Superior temporal gyrus (tissue), 1 donor: ENCODE results near the gene CEP120.
"Not testable (repeated sequence)": the region's sequence is repeated elsewhere in the genome, so short reads cannot be mapped to it uniquely, and the experiment has no call there.

Experiments used
- DNase-seq: peaks from one replicate; pipeline ENCODE4 v3.0.0-alpha.2; 2016; ENCODE audit errors: extremely low spot score

Gene CEP120

GRCh38 chr5:123423278-123424149 lies at the start of gene CEP120:
Gene CEP120 (minus strand): TSS chr5:123423403. CDS start chr5:123422998, 405 bp downstream.
- peak; percentile 100 for DNase-seq

DNA sequence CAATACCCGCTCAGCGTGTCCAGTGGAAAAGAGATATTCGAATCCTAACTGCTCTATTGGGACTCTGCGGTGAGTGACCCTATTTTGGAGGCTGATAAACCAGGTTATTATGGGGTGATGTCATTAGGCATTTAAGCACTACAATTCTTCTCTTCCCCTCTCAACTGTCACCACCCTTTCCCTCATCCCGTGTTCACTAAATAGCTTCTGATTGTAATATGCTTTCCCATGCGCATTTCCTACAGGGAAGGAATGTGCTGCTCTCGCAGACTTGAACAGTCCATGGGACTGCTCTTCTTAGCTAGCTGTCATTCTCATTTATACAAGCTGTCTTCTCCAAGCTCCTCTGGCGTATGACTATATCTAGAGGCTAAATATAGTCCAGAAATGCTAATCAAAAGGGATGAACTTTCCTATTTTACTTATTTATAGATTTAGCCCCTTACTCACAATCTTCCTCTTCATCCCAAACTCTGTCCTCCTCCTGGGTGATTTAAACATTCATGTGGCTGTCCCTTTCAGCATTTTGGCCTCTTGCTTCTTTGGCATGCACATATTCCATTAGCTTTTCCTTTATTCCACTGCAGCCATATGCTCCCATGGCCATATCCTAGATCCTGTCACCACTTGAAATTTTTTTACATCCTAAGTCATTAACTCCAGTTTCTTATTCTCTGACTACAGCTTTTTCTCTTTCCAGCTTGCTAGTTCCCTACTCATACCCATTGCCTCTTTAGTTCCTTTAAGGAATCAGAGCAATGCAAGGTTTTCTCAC lies 49.1 kb upstream of the CEP120 start:
- DNase-seq: no peak

DNA sequence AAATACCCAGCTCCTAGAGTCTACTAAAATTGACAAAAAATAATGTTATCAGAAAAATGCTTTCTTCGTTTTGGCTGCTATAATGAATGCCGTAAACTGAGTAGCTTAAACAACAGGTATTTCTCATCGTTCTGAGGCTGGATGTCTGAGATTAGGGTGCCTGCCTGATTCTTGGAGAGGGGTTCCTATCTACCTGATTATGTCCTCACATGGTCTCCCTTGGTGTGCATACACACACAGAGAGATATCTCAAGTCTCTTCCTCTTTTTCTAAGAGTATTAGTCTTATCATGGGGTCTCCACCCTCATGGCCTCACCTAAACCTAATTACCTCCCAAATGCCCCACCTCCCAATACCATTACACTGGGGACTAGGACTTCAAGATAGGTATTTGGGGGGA lies 48.2 kb upstream of the CEP120 start:
- DNase-seq: no peak

- not testable (repeated sequence) for DNase-seq
These were observed 43.6 kb upstream of the CEP120 start for GRCh38 chr5:123466839-123467238.

GRCh38 chr5:123460296-123460729 lies 37.1 kb upstream of the CEP120 start:
- DNase-seq: no peak

GRCh38 chr5:123458994-123459393 lies 35.8 kb upstream of the CEP120 start:
- not testable (repeated sequence) for DNase-seq

DNA sequence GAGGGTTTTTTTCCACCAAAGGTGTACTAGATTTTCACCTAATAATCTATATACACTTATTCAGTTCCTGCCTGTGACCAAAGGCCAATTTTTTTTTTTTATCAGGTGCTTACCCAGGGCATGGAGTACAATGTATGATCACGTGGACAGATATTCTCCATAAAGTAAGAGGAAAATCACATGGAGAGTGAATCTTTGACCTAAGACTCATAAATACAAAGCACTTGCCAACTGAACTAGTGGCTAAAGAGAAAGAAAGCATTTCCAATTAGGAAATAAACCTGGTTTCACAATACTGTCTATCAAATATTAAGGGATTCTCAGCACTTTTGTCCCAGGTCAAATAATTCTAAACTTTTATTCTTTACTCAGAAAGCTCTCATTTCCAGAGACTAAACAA lies 33.0 kb upstream of the CEP120 start:
- no peak for DNase-seq

DNA sequence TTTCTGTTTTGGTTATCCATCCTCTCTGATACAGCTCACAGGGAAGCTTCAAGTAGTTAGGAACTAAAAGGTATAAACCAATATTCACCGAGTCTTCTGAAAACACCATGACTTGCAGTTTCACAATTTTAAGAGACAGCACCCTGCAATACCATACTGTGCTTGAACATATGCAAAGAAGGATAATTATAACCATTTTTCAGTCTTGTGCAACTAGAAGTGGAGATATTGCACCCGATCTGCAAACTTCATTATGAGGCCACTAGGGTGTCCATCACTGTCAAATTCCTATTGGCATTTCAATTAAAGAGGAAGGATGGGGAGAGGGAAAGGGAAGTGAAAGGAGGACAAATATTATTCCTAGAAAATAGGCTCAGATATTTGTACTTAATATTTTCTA lies 32.4 kb upstream of the CEP120 start:
- no peak for DNase-seq

DNA sequence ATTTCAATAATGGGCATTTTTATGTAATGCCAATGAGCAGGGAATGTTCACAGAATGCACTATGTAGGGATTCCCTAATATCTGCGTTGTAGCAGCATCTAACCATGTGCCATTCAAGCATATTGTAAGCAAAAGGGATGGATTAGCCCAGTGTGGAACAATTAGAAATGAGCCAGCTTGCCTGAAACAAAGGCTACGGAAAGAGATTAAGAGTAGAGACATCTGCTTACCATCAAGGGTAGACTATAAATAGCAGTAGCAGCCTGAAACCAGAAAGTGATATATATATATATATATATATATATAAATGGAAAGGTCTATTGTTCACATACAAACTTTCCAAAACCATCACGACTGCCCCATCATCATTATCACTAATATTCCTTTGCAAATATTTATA lies 31.9 kb upstream of the CEP120 start:
- no peak for DNase-seq

- DNase-seq: no peak
These were observed 31.2 kb upstream of the CEP120 start for GRCh38 chr5:123454259-123454911.

DNA sequence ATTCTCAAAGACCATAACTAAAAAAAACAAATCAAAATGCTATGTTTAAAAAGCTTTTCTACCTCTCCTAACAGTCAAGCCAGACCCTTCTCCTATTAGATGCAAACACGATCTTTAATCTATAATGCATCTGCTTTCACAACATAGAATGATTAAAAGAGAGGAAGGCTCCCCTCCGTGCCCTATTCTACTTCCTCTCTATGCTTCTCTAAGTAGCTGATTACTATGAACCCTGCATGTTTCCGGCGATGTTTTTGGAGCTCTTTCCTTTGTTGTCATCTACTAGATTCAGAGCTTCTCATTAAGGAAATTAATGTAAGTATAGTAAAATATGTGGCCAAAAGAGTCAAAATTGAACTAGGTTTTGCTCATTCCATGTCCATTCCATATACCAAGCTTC lies 29.2 kb upstream of the CEP120 start:
- no peak for DNase-seq

DNA sequence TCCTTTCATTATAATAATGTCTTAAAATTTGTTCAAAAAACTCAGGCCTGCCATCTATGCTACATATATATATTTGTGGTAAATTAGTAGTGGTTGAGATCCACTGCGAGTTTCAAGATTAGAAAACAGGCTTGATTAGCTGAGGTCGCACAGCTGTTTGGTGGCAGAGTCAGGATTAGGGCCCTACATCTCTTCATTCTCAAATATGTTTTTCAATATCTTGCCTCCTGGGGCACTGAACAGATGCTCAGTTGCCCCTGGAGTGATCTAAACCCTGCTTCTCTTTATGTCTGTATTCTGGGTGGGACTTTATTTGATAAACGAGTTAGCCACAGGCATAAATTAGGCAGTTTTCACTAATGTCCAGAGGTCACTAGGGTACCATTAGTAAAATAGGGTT lies 27.8 kb upstream of the CEP120 start:
- DNase-seq: no peak

GRCh38 chr5:123450640-123451039 lies 27.4 kb upstream of the CEP120 start:
- DNase-seq: peak; percentile 70

GRCh38 chr5:123450114-123450513 lies 26.9 kb upstream of the CEP120 start:
- DNase-seq: no peak

GRCh38 chr5:123449424-123449974 lies 26.3 kb upstream of the CEP120 start:
- DNase-seq: no peak

- DNase-seq: no peak
These were observed 25.5 kb upstream of the CEP120 start for GRCh38 chr5:123448743-123449142.

GRCh38 chr5:123448017-123448617 lies 24.9 kb upstream of the CEP120 start:
- DNase-seq: no peak

- DNase-seq: no peak
These were observed 20.8 kb upstream of the CEP120 start for GRCh38 chr5:123444016-123444415.

DNA sequence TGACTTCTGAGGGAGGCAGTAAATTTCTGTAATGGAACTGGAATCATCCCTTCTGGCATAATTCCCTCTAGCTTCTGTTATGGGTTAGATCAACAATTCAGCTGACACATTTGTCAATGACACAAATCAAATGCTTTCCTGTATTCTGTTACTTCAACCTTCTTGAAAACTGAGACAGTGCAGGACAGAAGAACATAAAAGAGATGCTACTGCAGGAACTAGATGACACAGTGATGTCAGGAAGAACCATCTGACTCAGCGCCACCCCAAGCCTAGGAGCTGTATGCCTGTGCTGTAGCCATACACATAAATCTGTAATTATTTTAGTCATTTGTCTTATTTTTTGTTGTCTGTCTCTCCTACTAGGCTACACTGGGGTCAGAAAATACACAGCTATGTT lies 18.2 kb upstream of the CEP120 start:
- no peak for DNase-seq

DNA sequence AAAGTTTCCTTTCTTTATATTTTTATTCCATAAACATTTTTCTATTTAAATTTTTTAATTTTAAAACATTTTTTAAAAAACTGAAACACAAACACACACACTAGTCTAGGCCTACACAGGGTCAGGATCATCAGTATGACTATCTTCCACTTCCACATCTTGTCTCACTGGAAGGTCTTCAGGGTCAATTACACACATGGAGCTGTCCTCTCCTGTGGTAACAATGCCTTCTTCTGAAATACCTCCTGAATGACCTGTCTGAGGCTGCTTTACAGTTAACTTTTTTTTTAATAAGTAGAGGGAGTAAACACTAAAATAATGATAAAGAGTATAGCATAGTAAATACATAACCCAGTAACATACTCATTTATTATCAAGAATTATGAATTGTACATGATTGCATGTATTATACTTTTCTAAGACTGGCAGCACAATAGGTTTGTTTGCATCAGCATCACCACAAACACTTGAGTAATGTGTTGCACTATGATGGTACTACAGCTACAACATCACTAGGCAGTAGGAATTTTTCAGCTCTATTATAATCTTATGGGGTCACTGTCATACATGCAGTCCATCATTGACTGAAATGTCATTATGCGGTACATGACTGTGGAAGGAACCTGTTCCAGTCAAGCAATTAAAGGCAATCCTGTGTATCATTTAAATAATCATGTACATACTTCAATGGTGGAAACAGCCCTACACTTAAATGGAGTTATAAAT lies 17.4 kb upstream of the CEP120 start:
- DNase-seq: no peak

- no peak for DNase-seq
These were observed 16.5 kb upstream of the CEP120 start for GRCh38 chr5:123439709-123440108.
